NCI-H526 (cell line): ENCODE results near the gene GSTA4.
"Not testable (repeated sequence)": the region's sequence is repeated elsewhere in the genome, so short reads cannot be mapped to it uniquely, and the experiment has no call there.

Source experiments
- DNase-seq, 2 experiments: peaks; one replicate each; lab custom pipeline; 2025; lab: John Stamatoyannopoulos, UW

Gene GSTA4

GRCh38 chr6:52975580-52975979 is 19.5 kb downstream of the GSTA4 start:
- no peak for DNase-seq

DNA sequence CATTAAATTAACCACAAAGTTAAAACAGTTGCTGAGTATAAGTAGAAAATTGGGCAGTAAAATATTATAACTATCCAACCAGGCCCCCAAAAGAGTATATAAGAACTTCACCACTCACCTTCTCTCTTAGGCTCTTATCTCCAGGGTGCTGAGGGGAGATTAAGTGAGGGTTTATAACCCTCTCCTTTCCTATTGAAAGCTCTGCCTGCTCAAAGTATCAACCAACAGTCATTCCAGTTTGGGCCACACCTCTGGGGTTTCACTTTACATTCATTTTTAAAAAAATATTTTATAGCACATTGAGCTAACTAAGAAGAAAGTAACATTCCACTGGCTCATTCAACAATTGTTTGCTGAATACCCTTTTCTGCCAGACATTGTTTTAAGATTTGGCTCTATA is 22.1 kb downstream of the GSTA4 start:
- no peak for DNase-seq

DNA sequence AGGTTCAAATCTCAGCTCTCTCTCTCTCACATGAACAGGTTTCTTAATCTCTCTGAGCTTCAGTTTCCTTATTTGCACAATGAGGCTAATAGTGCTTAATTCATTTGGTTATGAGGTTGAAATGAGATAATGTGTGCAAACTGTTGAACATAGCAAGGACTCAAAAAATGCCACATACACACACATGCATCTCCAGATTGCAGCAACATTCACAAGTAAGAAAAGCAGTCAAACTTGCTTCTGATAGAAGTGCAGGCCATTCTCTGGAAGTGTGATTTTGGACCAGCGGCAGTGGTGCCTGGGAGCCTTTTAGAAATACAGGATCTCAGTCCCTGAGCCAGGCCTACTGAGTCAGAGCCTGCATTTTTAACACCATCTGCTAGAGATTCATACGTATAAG is 25.7 kb downstream of the GSTA4 start:
- DNase-seq = no peak

DNA sequence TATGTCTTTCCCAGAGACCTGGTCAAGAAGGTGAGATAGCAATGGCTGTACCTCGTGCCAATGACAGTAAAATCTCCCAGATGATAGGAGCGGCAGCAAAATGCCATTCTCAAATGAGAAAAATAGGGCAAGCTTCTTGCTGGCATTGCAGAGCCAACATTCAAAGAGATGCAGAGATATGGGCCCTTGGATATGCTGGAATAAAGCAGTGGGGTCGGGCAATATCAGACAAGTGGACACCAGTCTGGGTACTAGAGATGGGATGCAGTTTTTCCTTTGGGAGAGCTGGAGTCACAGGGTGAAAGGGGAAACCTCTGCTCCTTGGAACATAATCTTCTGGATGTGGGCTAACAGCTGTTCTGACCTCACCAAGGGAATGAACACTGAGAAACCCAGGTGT is 29.0 kb downstream of the GSTA4 start:
- DNase-seq = no peak

DNA sequence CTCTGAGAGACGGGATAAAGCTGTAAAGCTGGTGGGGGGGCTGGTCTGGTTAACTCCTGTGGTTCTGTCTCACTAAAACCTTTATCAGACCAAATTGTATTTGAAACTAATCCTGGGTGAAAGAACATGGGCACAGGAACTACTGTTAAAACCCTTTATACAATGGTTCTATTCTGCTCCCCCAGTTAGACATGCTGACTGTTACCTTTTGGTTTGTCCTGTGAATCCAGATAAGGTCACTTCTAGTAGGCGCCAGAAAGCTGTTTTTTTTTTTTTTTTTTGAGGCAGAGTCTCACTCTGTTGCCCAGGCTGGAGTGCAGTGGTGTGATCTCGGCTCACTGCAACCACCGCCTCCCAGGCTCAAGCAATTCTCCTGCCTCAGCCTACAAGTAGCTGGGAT is 29.7 kb downstream of the GSTA4 start:
- no peak for DNase-seq

- DNase-seq = no peak
Measured at GRCh38 chr6:52964318-52964717, 30.8 kb downstream of the GSTA4 start.

GRCh38 chr6:52962701-52963100 is 32.4 kb downstream of the GSTA4 start:
- no peak for DNase-seq

DNA sequence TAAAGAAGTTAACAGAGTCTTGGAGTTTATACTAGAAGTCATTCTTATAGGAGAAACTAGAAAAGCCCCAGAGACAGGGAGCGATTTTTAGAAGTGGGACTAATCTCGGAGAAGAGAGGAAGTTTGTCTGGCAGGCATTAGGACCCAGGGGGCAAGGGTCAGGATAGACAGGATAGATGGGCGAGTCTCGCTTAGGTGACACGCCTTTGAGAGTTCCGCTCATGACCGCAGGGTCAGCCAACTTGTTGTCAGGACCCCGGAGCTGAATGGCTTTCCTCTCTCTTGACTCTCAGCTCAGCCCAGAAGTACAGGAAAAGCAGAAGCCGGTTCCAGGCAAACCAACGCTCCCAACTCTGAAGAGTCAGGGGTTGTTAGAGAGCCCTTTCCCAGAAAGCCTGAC is 34.1 kb downstream of the GSTA4 start:
- DNase-seq = not testable (repeated sequence)

DNA sequence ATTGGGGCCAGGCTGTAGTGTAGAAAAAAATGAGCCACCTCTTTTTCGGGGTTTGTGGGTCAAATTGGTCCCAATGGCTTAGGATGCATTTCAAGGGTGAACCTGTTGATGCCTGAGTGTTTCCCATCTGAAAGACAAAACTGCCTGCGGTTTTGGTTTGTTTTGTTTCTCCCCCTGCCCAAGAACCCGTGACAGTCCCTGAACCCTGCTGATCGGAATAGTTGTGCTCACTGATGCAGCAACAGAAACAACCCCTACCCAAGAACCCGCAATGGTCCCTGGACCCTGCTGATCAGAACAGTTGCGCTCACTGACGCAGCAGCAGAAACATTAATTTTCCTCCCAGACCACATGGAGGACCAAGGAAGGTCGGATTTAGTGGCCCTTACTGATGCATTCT is 34.9 kb downstream of the GSTA4 start:
- DNase-seq = not testable (repeated sequence)

- DNase-seq = no peak
Measured at GRCh38 chr6:52958546-52959255, 36.4 kb downstream of the GSTA4 start.

GRCh38 chr6:52955871-52956270 is 39.2 kb downstream of the GSTA4 start:
- DNase-seq = no peak

DNA sequence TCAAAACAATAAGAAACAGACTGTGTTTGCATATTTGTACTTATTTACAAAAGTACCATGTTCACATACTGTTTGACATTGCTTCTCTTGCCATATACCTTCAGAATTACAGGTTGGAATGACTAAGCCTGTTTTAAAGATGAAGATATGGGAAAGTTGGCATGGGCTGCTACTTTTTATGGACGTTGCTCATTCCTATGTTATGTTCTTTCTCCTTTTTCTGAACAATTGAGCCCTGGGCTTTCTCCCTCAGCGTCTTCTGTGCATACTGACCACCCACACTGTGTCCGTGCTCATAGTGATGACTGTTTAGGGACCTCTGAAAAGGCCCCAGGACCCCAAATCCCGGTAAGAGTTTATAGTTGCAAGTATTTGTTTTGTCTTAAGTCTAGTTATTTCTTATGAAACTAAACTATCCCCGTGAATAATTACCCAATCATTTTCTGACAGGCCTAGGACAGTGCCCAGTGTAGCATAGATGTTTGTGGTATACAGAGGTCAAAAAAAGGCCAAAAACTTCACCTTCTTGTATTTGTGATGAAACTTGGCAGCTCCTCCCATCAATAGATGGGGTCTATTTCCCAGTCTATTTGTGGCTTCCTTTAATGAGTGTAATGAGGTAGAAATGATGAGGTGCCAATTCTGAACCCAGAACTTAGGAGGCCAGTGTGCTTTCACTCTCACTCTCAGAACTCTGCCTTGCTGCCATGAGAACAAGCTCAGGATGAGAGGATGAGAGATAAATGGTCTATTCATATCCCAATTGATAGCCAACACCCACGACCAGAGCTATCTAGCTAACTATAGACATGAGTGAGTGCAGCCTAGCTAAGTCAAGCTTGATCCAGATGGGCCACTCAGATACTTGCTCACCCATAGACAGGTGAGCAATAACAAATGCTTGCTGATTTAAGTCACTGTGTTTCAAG is 40.9 kb downstream of the GSTA4 start:
- DNase-seq = no peak

- DNase-seq = no peak
Measured at GRCh38 chr6:52946306-52946705, 48.8 kb downstream of the GSTA4 start.

DNA sequence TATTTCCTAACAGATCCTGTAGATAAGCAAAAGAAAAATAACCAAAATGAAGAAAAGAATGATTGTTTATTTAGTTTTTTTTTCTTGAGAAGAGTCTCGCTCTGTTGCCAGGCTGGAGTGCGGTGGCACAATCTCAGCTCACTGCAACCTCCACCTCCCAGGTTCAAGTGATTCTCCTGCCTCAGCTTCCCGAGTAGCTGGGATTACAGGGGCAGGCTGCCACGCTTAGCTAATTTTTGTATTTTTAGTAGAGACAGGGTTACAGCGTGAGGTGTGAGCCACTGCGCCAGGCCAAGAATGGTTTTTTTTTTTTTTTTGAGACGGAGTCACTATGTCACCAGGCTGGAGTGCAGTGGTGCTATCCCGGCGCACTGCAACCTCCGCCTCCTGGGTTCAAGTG is 52.3 kb downstream of the GSTA4 start:
- DNase-seq = not testable (repeated sequence)

GRCh38 chr6:52942221-52942620 is 52.9 kb downstream of the GSTA4 start:
- no peak for DNase-seq

DNA sequence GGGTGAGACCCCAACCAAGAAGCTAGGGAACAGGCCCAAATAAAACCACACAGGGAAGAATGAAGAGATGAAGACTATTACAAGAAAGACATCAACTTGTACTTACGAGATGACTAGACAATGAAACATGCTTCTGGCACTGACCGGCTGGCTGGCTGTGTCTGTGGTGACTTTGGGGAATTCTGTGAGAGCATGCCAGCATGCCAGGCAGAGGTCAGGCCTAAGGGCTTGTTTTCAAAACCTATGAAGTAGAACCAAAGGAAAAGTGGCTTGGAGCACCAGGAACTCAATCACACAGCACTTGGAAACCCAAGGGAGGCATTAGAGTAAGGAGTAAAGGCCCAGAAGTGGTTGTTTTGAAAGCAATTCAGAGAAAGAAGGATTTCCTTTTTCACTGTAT is 57.2 kb downstream of the GSTA4 start:
- no peak for DNase-seq

DNA sequence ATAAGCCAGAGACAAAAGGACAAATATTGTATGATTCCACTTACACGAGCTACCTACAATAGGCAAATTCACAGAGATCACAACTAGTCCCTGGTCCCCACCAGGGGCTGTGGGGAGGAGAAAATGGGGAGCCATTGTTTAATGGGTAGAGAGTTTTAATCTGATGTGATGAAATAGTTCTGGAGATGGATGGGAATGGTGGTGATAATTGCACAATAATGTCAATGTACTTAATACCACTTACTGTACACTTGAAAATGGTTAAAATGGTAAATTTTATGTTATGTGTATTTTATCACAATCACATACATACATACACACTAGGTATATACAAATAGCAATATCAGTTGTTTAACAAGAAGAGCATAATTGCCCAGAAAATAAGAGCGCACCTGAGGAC is 61.3 kb downstream of the GSTA4 start:
- DNase-seq = no peak

GRCh38 chr6:52931351-52931750 is 63.7 kb downstream of the GSTA4 start:
- no peak for DNase-seq

- DNase-seq = no peak
Measured at GRCh38 chr6:52929321-52930164, 65.5 kb downstream of the GSTA4 start.
